WTC11 (cell line): ENCODE measurements around the gene LMBR1. TPM values are rescaled to one million over a fixed set of nuclear protein-coding genes. Genes with fewer than 3 reads are reported as not detected.

Experiments
- ATAC-seq: fragments of 200-7000 bp; cut with Tn5 transposase; 2 replicates; pipeline ENCODE4 v1.10.0; 2021; ENCODE audit warnings: mild to moderate bottlenecking, moderate library complexity
- CTCF ChIA-PET: fragments of 300-600 bp; sonication (Branson Sonifier 250); formaldehyde crosslinking; loops from one replicate; lab custom pipeline; 2021; ENCODE audit warnings: antibody characterized with exemption; lab: Charles Lee
- POLR2A ChIA-PET: fragments of 350-600 bp; sonication (Branson Sonifier 250); formaldehyde crosslinking; loops from one replicate; lab custom pipeline; 2021; ENCODE audit warnings: antibody characterized with exemption; lab: Charles Lee
- DNase-seq: peaks from one replicate; pipeline ENCODE4 v3.0.0; 2021; ENCODE audit warnings: low spot score
- H3K27ac Mint-ChIP-seq: 2 replicates; pipeline ENCODE4 v1.8.0; 2021; ENCODE audit warnings: mixed read lengths
- H3K27me3 Mint-ChIP-seq: 2 replicates; pipeline ENCODE4 v1.8.0; 2021; ENCODE audit warnings: low read depth, mild to moderate bottlenecking, moderate library complexity, mixed read lengths
- H3K36me3 Mint-ChIP-seq: 2 replicates; pipeline ENCODE4 v1.8.0; 2021; ENCODE audit warnings: mixed read lengths
- H3K4me1 Mint-ChIP-seq: 2 replicates; pipeline ENCODE4 v1.8.0; 2022; ENCODE audit warnings: mixed read lengths
- H3K4me3 Mint-ChIP-seq: 2 replicates; pipeline ENCODE4 v1.8.0; 2021; ENCODE audit warnings: mild to moderate bottlenecking, moderate library complexity, mixed read lengths
- H3K9me3 Mint-ChIP-seq: 2 replicates; pipeline ENCODE4 v1.8.0; 2021; ENCODE audit warnings: mixed read lengths
- ATF2 ChIP-seq: sonication (generic); formaldehyde crosslinking; IDR thresholded peaks from 2 replicates; pipeline ENCODE4 v1.8.1; 2022; ENCODE audit warnings: low read depth, missing genetic modification reagents, borderline replicate concordance
- ATF6 ChIP-seq: sonication (generic); formaldehyde crosslinking; IDR thresholded peaks from 2 replicates; pipeline ENCODE4 v1.8.1; 2023; ENCODE audit warnings: mild to moderate bottlenecking, missing genetic modification reagents
- CBFB ChIP-seq: sonication (generic); formaldehyde crosslinking; IDR thresholded peaks from 2 replicates; pipeline ENCODE4 v1.8.1; 2022; ENCODE audit warnings: mild to moderate bottlenecking, low read depth, missing genetic modification reagents
- ETV6 ChIP-seq: sonication (generic); formaldehyde crosslinking; IDR thresholded peaks from 2 replicates; pipeline ENCODE4 v1.8.1; 2022; ENCODE audit warnings: mild to moderate bottlenecking, missing genetic modification reagents
- KAT7 ChIP-seq: sonication (generic); formaldehyde crosslinking; IDR thresholded peaks from 2 replicates; pipeline ENCODE4 v1.8.1; 2023; ENCODE audit warnings: missing genetic modification reagents, mild to moderate bottlenecking, borderline replicate concordance
- MXD4 ChIP-seq: fragments of 250-450 bp; sonication (Bioruptor Pico); IDR thresholded peaks from 2 replicates; pipeline ENCODE4 v1.8.0; 2021; ENCODE audit warnings: mild to moderate bottlenecking, moderate library complexity, borderline replicate concordance
- NFATC4 ChIP-seq: fragments of 250-450 bp; sonication (Bioruptor Pico); IDR thresholded peaks from 2 replicates; pipeline ENCODE4 v1.9.0; 2021; ENCODE audit warnings: mild to moderate bottlenecking
- NR2C2 ChIP-seq: sonication (generic); formaldehyde crosslinking; IDR thresholded peaks from 2 replicates; pipeline ENCODE4 v1.8.0; 2022; ENCODE audit warnings: mild to moderate bottlenecking, missing genetic modification reagents
- SMAD3 ChIP-seq: sonication (generic); formaldehyde crosslinking; IDR thresholded peaks from 2 replicates; pipeline ENCODE4 v1.8.0; 2022; ENCODE audit warnings: missing genetic modification reagents, mild to moderate bottlenecking, borderline replicate concordance
- USF2 ChIP-seq: sonication (generic); formaldehyde crosslinking; IDR thresholded peaks from 2 replicates; pipeline ENCODE4 v1.8.1; 2023; ENCODE audit warnings: mild to moderate bottlenecking, missing genetic modification reagents, moderate library complexity
- ZNF121 ChIP-seq: sonication (generic); formaldehyde crosslinking; IDR thresholded peaks from 2 replicates; pipeline ENCODE4 v1.8.0; 2023; ENCODE audit warnings: missing genetic modification reagents
- ZNF416 ChIP-seq: fragments of 250-450 bp; sonication (Bioruptor Pico); IDR thresholded peaks from 2 replicates; pipeline ENCODE4 v1.9.0; 2021; ENCODE audit warnings: mild to moderate bottlenecking, inconsistent platforms
- ZNF423 ChIP-seq: fragments of 250-450 bp; sonication (Bioruptor Pico); IDR thresholded peaks from 2 replicates; pipeline ENCODE4 v2.1.2; 2022; ENCODE audit warnings: mild to moderate bottlenecking, moderate library complexity
- ZNF512 ChIP-seq: sonication (generic); formaldehyde crosslinking; IDR thresholded peaks from 2 replicates; pipeline ENCODE4 v1.8.1; 2022; ENCODE audit warnings: missing genetic modification reagents, borderline replicate concordance
- ZNF532 ChIP-seq: fragments of 250-450 bp; sonication (Bioruptor Pico); IDR thresholded peaks from 2 replicates; pipeline ENCODE4 v1.9.0; 2021; ENCODE audit warnings: mild to moderate bottlenecking, borderline replicate concordance
- total RNA-seq: library from RNA; stranded (reverse); gene quantifications from 3 replicates; pipeline ENCODE4 v1.2.3, GENCODE V29; 2021
- TF ChIP-seq, protein P1 (sequence below): fragments of 250-450 bp; sonication (Bioruptor Pico); IDR thresholded peaks from 2 replicates; pipeline ENCODE4 v2.1.2; 2022; ENCODE audit warnings: mild to moderate bottlenecking, moderate library complexity
- TF ChIP-seq, protein P2 (sequence below): fragments of 250-450 bp; sonication (Bioruptor Pico); IDR thresholded peaks from 2 replicates; pipeline ENCODE4 v1.9.0; 2021; ENCODE audit warnings: moderate library complexity, mild to moderate bottlenecking, inconsistent platforms, borderline replicate concordance
- TF ChIP-seq, protein P3 (sequence below): sonication (generic); formaldehyde crosslinking; IDR thresholded peaks from 2 replicates; pipeline ENCODE4 v1.8.0; 2022; ENCODE audit warnings: mild to moderate bottlenecking, missing genetic modification reagents
- TF ChIP-seq, protein P4 (sequence below): sonication (generic); formaldehyde crosslinking; IDR thresholded peaks from 2 replicates; pipeline ENCODE4 v1.8.0; 2023; ENCODE audit warnings: missing genetic modification reagents

The LMBR1 gene
- total RNA-seq, 1 experiment from 2014 or later: 55.6 TPM

- TF ChIP-seq ZNF512 (CRISPR knock-in tag) (no peak), ATF6 (CRISPR knock-in tag) (no peak)
- TF ChIP-seq, protein P1, sequence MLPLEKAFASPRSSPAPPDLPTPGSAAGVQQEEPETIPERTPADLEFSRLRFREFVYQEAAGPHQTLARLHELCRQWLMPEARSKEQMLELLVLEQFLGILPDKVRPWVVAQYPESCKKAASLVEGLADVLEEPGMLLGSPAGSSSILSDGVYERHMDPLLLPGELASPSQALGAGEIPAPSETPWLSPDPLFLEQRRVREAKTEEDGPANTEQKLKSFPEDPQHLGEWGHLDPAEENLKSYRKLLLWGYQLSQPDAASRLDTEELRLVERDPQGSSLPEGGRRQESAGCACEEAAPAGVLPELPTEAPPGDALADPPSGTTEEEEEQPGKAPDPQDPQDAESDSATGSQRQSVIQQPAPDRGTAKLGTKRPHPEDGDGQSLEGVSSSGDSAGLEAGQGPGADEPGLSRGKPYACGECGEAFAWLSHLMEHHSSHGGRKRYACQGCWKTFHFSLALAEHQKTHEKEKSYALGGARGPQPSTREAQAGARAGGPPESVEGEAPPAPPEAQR: no peak
- TF ChIP-seq, protein P2, sequence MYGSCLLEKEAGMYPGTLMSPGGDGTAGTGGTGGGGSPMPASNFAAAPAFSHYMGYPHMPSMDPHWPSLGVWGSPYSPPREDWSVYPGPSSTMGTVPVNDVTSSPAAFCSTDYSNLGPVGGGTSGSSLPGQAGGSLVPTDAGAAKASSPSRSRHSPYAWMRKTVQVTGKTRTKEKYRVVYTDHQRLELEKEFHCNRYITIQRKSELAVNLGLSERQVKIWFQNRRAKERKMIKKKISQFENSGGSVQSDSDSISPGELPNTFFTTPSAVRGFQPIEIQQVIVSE (CRISPR knock-in tag): no peak
Observed at GRCh38 chr7:156747718-156748117, 145.3 kb downstream of the LMBR1 start (continued).

DNA sequence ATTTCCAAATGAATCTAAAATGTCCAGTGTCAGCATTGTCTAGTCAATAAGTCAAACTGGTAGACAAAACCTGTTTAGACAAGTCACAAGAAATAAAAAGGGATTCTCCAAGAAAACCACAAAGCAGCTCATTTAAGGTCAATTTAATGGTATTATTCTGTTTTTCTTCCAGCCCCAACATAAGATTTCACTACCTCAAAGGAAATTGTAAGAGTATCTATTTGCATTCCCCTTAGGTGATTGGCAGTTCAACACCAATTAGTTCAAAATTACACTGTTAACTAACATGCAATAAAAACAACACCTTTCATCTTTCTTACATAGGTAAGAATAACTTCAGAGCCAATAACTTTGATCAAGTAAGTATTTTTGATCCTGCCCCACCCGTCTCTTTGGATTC is 146.1 kb downstream of the LMBR1 start:
- Mint-ChIP-seq H3K27ac (no peak overlapping the region), H3K27me3 (no peaks in the 10 kb centered on the region), H3K4me3 (no peak overlapping the region), H3K9me3 (no peaks in the 10 kb centered on the region; the same call in 1 of the 2 replicates), H3K4me1 (no peaks in the 10 kb centered on the region), H3K36me3 (0 out of 2 replicates have a peak, but pooled peaks cover 3% of the 10 kb centered on the region)
- ChIA-PET CTCF (no interaction called here), POLR2A (no interaction called here)
- DNase-seq: no peak
- ATAC-seq: no peak
- no peak for TF ChIP-seq ZNF423 (CRISPR knock-in tag)
- TF ChIP-seq, protein P3, sequence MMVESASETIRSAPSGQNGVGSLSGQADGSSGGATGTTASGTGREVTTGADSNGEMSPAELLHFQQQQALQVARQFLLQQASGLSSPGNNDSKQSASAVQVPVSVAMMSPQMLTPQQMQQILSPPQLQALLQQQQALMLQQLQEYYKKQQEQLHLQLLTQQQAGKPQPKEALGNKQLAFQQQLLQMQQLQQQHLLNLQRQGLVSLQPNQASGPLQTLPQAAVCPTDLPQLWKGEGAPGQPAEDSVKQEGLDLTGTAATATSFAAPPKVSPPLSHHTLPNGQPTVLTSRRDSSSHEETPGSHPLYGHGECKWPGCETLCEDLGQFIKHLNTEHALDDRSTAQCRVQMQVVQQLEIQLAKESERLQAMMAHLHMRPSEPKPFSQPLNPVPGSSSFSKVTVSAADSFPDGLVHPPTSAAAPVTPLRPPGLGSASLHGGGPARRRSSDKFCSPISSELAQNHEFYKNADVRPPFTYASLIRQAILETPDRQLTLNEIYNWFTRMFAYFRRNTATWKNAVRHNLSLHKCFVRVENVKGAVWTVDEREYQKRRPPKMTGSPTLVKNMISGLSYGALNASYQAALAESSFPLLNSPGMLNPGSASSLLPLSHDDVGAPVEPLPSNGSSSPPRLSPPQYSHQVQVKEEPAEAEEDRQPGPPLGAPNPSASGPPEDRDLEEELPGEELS (CRISPR knock-in tag): no peak
- no peak for TF ChIP-seq ZNF121 (CRISPR knock-in tag)
- no peak for TF ChIP-seq ATF2 (CRISPR knock-in tag)
- TF ChIP-seq NR2C2: no peak
- no peak for TF ChIP-seq ETV6
- TF ChIP-seq ZNF512 (CRISPR knock-in tag): no peak
- no peak for TF ChIP-seq USF2
- no peak for TF ChIP-seq MXD4 (CRISPR knock-in tag)
- TF ChIP-seq ZNF532 (CRISPR knock-in tag): no peak
- TF ChIP-seq ZNF416 (CRISPR knock-in tag): no peak
- no peak for TF ChIP-seq KAT7 (CRISPR knock-in tag)
- no peak for TF ChIP-seq CBFB
- TF ChIP-seq SMAD3 (CRISPR knock-in tag): no peak
- TF ChIP-seq NFATC4 (CRISPR knock-in tag): no peak
- TF ChIP-seq, protein P4, sequence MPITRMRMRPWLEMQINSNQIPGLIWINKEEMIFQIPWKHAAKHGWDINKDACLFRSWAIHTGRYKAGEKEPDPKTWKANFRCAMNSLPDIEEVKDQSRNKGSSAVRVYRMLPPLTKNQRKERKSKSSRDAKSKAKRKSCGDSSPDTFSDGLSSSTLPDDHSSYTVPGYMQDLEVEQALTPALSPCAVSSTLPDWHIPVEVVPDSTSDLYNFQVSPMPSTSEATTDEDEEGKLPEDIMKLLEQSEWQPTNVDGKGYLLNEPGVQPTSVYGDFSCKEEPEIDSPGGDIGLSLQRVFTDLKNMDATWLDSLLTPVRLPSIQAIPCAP (CRISPR knock-in tag): no peak
